Left kidney (tissue), 2 donors: ENCODE results near the gene KCNC1. TPM values are rescaled to one million over a fixed set of nuclear protein-coding genes. Genes with fewer than 3 reads are reported as not detected.

ENCODE experiments used
- DNase-seq: peaks from one replicate; pipeline ENCODE4 v3.0.0-alpha.2; 2013
- polyA plus RNA-seq: library from polyadenylated mRNA; unstranded; fragments of 120-200 nt; gene quantifications from one replicate; pipeline ENCODE4 v1.2.1, GENCODE V29; 2013; ENCODE audit not compliant: insufficient read length

KCNC1 gene
- polyA plus RNA-seq, 1 donor, result 1.5 TPM

DNA sequence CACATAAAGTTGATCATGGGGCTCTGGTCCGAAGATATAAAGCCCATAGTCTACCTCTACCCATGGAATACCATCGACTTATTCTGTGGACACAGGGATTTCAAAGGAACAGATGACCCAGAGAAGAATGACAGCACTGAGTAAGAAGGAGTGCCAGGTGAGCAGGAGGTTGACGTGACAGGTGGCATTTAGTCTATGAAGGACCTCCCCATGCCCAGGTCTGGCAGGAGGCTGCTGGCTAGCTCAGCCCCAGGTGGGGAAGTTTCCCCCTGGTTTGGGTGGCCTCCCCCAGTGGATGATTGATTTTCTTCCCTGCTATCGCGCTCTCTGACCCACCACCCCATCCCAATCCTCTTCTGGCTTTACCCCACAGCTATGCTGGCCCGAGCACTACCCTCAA, 39.1 kb downstream of the KCNC1 start:
- DNase-seq, result no peak

DNA sequence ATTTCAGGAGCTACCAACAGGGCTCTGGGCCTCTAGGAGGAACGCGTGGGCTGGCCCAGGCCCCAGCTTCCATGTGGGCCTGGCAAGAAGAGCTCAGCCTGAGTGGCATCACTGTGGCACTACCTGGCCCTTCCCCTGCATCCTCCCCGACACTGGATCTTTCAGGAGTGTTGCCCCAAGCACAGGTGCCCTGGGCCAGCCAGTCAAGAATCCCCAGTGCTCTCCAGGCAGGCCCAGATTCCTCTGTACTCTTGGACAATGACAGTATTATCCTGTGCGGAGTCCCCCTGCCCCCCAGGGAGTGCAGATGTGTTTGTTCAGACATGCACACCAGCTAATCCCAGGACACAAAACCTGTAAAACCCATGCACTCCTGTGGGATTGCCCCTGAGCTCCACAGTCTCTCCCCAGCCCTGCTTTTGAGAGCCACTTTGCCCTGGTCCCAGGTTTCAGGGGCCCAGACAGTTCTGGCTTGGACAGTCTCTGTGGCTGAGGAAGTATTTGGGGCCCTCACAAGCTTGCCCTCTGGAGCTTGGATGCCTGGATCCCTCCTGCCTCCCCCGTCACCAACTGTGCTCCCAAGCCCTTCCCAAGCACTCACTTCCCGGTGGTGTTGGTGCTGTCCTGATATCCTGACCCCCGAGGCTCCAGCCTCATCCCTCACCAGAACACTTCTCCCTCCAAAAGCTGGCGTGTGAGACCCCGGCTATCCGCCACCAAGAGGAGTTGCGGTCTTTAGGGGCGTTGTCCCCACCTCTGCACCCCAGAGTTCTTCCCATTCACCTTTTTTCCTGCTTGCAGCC, 39.9 kb downstream of the KCNC1 start:
- DNase-seq, result no peak

DNA sequence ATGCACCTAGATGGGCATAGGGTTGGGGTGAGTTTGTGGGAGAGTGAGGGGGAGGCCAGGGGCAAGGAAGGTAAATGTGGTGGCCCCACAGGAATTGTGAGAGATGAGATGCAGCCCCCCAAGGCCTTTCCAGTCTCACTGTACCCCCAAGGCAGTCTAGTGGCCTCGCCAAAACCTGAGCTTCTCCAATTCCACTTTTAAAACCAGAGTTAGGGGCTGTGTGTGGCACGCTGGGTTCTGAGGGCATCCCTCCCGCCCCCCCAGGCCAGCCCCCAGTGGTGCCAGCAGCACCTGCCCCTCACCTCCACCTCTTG, 40.4 kb downstream of the KCNC1 start:
- no peak for DNase-seq

DNA sequence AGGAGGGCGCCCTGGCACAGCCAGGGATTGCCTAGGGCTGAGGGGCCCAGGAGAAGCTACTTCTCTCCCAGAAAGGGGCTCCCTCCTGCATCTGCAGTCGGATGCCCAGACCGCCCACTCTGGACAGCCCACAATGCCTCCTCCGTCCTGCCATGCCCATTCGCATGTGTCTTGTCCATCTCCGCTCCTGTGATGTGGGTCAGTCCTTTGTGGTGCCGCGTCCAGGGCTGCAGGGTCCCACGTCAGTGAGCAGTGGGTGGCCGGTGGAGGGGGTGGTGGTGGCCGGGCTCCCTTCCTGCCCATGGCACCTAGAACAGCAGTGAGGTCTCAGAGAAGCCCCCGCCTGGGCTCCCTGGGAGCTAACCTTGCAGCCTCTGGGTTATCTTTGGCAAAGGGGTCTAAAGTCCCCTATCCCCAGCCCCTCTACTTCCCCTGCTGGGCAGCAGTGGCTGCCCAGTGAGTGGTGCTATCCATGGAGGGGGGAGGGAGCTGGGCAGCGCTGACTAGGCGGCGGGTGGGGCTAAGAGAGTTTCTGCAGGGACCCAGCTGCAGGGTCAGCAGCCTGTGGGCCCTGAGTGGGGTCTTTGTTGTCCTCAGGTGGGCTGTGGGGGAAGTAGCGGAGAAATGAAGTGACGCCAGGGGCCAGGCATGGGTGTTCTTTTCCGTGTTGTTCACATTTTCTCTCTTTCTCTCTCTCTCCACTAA, 41.1 kb downstream of the KCNC1 start:
- DNase-seq, result no peak

DNA sequence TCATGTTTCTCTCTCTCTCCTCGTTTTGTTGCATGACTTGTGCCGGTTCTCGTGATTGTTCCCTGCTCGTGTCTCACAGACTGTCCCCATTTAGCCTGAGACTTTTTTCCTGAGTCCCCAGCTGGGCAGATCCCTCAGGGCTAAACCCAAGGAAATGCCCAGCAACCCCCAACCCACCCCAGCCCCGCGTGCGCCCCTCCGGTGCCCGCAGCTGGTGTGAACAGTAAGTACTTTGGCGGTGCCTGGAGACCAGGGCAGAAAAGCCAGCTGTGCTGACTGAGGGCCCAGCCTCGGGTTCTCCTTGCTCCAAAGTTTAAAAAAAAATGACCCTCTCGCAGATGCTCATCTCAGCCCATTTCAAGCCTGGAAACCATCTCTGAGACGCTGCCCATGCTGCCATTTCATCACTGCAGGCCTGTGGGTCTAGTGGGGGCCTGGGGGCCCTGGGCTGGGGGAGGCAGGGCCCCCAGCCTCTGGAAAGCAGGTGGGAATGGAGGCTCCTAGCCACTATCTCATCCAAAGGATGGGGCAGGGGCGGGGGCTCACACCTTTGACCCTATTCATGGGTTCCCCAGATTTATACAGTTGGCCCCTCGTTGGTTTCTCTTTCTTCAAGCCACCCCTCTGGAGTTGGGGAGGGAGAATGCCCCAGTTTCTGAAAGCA, 41.8 kb downstream of the KCNC1 start:
- no peak for DNase-seq

DNA sequence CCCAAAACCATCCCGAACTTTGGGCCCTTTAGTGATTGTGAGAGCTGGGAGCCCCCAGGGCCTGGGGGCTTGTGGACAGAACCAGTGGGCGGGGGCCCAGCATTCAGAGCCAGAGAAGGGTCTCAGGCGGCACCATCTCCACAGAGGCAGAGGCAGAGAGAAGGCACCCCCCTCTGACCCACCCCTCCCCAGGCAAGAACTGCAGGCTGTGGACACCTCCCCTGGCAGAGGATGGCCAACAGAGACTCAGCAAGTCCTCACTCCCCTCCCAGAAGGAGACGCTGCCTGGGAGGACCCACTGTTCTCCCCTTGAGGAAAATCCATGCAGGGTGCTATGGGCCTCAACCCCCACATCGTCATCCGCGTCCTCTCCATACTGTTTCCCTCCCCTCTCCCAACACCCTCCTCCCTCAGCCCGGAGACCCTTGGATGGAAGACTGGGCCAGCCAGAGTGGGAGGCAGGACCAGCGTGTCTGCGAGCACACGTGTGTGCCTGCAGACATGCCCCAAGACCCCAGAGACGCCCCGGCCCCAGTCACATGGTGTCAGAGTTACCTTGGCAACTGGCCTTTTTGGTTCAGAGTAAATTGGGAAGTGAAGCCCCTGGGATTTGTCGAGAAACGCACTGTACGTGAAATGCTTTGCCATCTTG, 42.6 kb downstream of the KCNC1 start:
- DNase-seq, result no peak

DNA sequence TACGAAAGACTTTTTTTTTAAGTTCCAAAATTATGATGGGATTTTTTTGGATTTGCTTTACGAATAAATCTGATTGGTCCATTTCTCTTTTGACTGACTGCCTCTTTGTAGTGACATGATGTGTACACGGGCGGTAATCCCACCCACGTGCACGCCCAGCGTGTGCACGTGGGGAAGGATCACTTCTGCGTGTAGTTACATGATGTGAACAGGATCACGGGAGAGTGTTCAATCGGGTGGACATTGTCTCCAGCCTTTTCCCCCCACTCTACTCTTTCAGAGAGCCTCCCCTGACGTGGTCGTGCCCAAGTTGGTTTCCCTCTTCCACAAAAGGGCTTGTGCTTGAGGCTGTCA, 43.1 kb downstream of the KCNC1 start:
- no peak for DNase-seq

DNA sequence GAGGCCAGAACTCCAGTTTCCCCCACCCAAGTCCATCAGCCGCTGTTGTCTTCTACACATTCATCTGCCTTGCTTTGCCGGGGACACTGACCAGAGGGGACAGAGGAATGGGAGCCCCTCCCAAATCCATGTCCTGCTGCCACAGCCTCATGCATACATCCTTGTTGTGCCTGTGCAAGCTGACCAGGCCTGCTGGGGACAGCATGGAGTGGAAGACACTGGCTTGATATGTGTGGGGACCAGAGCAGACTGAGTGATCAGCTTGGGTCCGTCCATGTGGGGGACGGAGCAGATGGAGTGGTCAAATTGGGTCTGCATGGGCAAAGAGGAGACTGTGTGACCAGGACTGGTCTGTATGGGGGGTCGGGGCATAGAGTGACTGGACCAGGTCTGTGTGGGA, 43.8 kb downstream of the KCNC1 start:
- DNase-seq, result no peak

DNA sequence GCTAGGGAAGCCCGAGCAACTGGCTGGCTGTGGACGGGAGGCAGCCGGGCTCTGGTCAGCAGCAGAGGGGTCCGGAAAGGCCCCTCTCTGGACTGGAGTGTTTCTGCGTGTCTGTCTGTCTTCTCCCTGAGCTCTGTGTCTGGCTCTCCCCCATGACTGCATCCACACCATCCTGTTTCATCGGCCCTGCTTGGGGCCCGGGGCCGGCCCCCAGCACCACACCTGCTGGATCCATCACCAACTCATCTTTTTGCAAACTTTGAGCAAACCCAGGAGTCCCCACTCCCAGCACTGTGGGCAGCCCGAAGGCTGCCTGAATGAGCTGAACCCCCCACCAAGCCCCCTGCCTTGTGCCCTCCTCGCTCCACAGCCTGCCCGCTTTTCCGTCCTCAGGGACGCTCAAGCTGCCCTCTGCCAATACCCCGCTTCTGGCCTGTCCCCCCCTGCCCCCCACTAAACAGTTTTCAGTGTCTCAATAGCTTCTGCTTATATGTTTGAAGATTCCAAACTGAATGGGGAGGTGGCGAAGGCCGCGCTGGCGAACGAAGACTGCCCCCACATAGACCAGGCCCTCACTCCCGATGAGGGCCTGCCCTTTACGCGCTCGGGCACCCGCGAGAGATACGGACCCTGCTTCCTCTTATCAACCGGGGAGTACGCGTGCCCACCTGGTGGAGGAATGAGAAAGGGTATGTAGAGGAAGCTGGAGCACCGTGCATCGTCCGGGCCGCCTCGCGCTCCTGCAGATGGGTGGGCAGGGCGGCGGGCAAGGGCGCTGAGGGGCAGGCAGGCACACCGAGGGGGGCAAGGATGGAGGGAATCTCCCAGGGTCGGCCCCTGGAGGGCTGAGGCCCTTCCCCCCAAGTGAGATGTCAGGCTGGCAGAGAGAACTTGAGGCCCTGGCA, 44.6 kb downstream of the KCNC1 start:
- no peak for DNase-seq

DNA sequence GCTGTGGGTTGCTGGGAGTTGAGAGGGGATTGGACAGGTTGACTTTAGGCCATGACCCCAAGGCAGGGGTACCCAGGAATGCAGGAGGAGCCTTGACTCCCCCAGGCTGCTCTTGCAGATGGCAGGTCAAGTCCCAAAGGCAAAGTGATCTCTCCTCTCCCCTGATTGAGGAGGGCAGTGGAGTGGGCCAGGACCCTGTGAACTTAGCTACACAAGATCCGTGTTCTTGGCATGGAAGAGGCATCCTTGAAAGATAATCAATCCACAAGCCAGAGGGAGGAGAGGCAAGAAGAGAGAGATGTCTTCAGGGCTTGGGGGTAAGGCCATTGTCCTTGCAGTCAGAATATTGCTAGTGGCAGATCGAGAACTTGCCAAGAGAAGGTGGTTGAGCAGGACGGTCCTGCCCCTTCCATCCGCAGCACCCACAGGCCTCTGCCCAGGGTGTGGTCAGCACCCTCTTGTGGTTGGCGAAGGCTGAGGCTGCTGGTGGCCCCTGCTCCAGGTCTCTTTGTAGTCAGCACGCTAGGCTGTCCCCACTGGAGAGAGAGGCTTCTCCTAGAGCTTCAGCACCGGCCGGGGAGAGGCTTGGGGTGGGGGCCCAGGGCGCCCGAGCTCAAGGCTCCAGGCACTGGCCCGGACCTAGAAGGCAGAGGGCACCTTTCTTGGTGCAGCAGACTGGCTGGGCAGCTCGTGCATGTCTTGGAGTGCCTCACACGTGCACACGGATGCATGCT, 45.4 kb downstream of the KCNC1 start:
- DNase-seq, result no peak

DNA sequence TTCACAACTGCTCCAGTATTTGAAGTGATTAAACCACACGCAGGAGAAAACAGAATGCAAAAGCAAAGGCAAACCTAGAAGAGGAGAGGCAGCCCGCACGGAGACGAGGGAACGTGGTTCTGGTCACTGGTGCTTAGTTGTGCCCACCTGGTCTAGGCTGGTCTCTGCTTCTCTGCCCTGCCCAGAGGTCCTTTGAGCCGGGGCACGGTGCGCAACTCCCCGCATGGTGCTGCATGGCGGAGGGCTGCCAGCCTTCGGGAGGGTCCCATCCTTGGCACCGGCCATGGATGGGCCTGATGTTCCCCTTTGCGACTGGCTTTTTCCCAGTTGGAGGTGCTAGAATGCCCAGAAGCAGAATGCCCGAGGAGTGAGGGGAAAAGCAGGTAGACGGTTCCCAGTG, 46.1 kb downstream of the KCNC1 start:
- no peak for DNase-seq

DNA sequence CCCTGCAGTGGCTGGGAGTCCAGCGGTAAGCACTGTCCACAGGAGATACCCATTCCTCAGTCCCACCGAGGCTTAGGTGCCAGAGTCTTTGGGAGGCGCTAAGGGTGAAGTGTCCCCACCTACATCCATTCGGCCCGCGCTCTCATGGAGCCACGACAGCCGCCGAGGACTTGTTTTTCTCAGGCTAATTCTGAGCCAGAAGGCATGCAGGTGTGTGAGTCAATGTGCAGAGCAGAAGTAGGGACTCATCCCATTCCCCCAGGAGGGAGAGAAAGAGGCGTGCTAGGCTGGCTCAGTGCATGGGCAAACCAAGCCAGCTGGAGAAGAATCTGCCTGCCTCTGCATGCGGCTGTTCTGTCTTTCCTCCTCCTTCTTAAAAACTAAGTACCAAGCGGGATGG, 46.6 kb downstream of the KCNC1 start:
- DNase-seq, result no peak

DNA sequence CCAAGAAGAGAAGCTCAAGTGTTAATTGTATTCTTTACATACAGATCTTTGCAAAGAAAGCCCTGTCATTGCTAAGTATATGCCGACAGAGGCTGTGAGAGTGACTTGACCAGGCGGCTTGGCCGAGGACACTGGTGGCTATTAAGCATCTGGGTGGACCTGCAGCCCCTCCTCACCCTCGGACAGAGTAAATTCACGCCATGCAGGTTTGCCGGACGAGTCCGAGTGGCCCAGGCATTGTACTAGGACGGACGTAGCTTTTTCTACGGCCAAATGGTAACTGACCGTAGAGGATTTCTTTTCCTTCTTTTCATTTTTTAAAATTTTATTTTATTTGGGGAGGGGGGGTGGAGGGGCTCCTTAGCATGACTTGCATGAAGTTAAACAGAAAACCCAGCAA, 47.0 kb downstream of the KCNC1 start:
- DNase-seq, result no peak

DNA sequence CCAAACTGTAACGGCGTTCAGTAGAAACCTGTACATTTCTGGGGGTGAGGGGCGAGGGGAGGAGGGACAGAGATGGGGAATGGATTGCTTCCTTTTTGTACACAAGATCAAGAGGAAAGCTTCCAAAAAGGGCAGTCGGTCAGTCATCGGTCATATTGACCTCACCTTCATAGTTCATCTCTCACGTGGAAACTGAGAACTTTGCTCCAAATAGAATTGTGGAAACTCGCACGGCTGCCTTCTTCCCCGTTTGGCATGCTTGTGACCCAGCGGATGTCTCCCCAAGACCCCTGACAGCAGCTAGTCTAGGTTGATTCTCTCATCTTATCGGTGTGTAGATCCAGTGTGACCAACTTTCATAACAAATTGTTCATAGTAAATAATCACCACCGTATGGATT, 47.6 kb downstream of the KCNC1 start:
- DNase-seq, result no peak

DNA sequence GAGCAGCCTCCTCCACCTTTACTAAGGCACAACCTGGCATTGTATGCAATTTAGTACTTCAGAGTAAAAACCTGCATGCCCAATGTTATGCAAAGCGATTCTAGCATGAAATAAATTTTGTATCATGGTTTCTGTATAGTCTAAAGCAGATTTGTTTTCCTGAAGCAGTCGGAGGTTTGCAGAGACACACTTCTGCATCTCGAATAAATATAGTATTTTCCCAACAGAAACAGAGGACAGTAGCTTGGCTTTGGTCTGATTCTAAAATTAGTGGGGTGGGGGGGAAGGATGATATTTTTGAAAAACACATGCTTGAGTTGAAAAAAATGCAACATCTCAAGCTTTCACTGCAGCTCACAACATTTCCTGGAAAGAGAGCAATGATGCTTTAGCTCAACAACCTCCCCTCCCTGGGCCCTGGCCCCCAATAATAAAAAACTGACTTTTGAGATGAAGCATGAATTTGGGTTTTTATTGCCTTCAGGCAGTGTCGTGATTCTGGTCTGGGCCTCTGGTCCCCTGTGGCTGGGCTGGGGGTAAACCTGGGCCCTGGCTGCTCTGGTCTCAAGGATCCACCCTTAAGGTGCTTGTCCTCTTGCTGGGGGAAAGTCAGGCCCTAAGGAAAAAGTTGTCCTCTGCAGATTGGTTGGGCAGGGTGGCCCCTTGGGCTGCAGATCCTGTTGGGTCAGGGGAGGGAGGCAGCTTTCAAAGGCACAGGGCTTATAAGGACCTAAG, 48.2 kb downstream of the KCNC1 start:
- no peak for DNase-seq

DNA sequence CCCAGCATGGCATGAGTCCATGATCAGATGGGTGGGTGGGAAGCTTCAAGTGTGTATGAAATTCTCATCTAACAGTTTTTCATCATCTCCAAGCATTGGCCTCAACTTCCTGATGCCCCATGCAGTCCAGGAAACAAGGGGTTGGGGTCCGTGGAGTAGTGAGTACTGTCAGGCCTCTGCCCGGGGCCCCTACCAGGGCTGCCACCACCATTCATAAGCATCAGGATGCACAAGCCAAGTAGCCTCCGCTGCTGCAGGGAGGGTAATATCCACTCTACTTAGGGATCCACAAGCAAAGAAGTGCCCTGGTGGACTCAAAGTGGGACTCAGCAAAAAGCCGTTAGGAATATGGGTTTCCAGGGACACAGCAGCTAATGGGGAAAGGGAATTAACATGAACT, 49.3 kb downstream of the KCNC1 start:
- no peak for DNase-seq

DNA sequence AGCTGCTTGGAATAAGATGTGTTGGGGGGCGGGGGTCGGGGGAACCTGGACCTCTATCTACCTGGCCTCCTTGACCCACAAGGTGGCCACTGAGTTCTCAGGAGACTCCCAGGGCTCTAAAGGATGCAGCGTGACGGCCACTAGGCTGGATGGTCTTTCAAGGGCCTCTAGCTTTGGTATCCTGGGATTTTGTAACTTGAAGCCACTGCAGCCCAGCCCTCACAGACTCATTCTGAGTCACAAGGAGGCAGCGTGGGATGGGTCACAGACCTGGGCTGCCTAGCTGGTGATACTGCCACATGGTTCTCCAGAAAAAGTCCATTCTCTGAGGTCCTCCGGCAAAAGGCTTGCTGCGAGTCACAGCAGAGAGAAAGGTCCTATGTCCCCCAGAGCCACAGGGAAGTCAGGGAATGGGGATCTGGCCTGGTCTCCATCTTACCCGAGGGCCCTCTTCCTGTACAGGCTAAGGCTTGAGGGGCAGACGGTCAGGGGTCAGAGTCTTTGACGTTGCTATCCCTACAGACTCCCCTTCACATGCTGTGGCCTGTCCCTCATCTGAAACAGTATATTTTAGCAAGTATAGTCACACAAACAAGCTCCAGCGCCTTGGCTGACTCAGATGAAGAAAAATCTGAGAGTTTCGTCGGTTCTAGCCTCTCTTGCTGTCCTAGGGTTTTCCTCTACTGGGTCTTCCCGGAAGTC, 52.4 kb downstream of the KCNC1 start:
- DNase-seq, result no peak

DNA sequence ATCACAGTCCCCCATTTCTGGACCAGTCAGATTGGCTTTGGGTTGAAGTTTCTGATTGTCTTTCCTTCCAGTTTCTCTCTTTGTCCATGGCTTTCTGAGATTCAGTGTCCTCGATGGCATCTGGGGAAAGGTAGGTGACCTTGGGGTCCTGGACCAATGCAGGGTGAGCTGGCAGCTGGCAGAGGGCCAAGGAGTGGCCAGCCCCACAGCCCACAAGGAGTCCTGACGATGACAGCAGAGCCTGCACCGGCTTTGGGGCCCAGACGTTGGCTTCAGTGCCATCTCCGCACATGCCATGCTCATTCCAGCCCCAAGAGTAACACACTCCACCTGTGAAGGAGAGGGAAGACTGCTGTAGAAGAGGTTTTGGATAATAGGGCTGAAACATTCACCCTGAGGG, 53.5 kb downstream of the KCNC1 start:
- DNase-seq, result no peak

DNA sequence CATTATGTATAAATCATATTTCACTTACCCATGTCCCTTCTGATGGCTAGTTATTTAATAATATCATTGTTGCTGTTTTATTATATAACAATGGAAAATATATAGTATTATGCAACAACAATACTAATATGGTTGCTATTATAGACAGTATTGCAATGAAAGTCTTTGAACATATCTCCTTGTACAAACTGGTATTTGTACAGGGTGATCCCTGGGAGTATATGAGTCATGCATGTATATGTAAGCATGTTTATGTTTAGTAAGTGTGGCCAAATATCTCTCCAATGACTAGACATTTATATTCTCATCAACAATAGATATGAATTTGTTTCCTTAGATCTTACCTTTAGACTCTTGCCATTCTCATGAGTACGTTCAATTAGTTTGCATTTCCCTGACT, 55.9 kb downstream of the KCNC1 start:
- DNase-seq, result no peak

DNA sequence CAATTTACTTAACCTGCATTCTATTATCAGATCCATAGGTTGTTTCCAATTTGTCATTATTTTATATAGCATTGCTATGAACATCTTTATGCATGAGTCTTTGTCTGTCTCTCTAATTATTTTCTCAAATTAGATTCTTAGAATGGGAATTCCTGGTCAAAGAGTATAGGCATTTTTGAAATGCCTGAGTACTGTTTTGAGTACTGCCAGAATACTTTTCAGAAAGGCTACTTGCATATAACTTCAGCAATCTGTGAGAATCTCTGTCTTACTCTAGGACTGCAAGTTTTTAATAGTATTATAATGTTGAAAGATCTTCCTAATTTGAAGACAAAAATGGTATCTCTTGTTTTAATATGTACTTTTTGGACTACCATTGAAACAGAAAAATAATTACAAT, 56.6 kb downstream of the KCNC1 start:
- no peak for DNase-seq
